GM18951 (cell line): Measurements from ENCODE around the gene CACNA1A.
"Not testable (repeated sequence)": the region's sequence is repeated elsewhere in the genome, so short reads cannot be mapped to it uniquely, and the experiment has no call there.

ENCODE experiments used
- POLR2A ChIP-seq: IDR thresholded peaks from 4 replicates; pipeline ENCODE4 v1.6.1; 2011; ENCODE audit warnings: mild to moderate bottlenecking; ENCODE audit not compliant: insufficient read length, insufficient read depth; ENCODE audit errors: extremely low read depth
- in situ Hi-C: fragments of 300-500 bp; cut with MboI; formaldehyde crosslinking; loops from one replicate; pipeline ENCODE4 v1.12.0; 2022; ENCODE audit warnings: low sequenced_read_pairs, mixed read lengths, inconsistent platforms; ENCODE audit not compliant: unreplicated experiment

The CACNA1A gene

DNA sequence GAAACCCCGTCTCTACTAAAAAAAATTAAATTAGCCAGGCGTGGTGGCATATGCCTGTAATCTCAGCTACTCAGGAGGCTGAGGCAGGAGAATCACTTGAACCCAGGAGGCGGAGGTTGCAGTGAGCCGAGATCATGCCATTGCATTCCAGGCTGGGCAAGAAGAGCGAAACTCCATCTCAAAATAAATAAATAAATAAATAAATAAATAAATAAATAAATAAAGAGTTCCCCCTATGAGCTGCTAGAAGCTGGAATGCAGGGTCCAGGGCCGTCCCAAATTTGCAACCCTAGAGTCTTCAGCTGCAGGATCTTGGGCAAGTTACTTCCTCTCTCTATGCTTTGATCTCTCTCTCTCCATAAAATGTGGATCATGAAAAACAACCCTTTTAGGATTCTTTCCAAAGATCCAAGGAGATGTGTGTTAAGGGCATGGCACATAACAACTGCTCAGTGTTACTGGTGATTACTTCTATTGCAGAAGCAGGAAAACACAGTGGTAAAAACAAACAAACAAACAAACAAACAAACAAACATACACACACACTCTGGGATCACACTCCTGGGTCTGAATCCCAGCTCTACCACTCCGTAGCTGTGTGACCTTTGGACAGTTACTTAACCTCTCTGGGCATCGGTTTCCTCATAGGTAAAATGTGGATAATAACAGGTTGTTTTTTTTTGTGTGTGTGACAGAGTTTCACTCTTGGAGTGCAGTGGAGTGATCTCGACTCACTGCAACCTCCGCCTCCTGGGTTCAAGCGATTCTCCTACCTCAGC, 78.8 kb downstream of the CACNA1A start:
- no peak for TF ChIP-seq POLR2A
- in situ Hi-C loops, result no loop called here

DNA sequence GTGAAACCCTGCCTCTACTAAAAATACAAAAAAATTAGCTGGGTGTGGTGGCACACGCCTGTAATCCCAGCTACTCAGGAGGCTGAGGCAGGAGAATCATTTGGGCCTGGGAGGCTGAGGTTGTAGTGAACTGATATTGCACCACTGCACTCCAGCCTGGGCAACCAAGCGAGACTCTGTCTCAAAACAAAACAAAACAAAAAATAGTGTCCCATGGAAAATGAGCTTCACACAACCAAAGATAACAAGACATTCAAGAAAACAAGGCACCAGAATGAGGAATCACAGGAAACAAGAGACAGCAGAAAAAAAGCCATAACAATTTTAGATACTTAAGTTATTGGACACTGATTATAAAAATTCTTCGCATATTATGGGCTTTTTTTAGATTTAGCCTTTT, 80.4 kb downstream of the CACNA1A start:
- in situ Hi-C loops, result not testable (repeated sequence)

DNA sequence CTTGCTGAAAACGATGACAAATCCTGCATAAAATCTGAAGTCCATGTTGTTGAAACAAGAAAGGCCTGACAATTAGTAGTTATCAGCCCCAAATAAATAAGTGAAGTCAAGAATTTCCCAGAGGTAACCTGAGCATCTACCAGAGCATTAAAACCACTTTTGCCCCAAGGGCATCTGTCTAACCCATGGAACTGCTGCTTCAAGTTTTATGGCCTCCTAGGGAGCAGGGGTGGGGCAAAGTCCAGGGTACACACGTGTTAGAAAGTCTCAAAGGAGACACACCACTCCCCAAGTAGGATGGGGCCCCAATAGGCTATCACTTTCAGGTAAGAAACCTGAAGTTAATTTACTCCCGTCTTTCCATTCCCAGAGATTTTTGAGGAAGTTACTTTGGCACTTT, 81.1 kb downstream of the CACNA1A start:
- in situ Hi-C loops, result no loop called here
- no peak for TF ChIP-seq POLR2A

DNA sequence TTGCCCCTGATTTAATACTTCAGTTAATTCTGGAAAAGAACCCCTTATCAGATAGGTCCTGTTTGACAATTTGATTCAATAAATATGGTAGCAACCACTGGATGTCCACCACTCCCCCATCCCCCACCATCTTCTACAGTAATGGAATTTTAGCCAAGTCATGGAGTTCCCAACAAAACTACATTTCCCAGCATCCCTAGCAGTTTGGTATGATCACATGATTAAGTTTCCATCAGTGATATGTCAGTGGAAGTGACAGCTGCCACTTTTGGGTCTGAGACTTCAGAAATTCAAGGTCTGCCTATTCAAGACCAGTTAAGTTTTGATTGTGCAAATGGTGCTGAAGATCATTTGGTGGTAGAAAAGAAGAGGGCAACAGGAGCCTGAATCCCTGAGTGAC, 85.5 kb downstream of the CACNA1A start:
- TF ChIP-seq POLR2A, result no peak
- in situ Hi-C loops, result no loop called here

DNA sequence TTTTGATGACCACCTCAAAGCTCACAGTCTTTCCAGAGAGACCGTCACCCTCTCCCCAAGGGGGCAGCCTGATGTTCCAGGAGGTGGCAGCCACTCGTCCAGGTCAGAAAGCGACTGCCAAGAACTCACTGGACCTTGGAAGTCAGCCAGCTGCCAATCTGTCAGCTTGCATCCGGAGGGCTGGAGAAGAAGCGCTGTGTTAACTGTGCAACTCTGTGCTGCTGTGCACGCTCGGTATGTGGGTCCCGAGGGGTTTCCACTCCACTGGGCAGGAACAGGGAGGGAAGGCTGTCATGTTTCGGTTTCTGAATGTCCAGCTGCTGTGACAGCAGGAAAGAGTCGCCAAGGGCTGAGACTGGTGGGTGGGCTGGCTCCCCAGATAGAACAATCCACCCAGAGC, 89.2 kb downstream of the CACNA1A start:
- TF ChIP-seq POLR2A, result no peak
- in situ Hi-C loops, result no loop called here

DNA sequence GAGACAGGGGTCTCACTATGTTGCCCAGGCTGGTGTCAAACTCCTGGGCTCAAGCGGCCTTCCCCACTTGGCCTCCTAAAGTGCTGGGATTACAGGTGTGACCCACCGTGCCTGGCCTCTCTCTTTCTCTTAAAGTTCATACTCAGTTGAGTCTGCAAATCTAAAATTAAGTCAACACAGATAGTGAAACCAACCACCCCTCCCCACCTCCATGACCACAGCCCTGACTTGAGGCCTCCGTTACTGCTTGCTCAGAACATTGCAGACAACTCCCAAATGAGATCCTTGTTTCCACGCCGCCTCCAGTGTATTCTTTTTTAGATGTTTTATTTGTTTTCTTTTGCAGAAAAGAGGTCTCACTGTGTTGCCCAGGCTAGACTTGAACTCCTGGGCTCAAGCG, 94.4 kb downstream of the CACNA1A start:
- in situ Hi-C loops, result no loop called here
- TF ChIP-seq POLR2A, result no peak

DNA sequence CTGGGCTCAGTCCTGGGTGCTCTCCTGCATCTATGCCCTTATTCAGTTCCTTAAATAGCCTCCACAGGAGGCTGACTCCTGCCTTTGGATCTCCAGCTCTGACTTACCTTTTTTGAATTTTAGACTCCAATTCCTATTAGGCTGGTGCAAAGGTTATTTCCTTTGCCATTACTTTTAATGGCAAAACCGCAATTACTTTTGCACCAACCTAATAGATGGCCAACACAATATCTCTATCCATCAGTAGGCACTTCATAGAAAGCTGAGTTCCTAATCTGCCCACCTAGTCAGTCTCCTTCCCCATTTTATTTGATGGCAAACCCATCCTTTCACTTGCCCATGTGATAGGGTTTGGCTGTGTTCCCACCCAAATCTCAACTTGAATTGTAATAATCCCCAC, 95.3 kb downstream of the CACNA1A start:
- in situ Hi-C loops, result no loop called here

DNA sequence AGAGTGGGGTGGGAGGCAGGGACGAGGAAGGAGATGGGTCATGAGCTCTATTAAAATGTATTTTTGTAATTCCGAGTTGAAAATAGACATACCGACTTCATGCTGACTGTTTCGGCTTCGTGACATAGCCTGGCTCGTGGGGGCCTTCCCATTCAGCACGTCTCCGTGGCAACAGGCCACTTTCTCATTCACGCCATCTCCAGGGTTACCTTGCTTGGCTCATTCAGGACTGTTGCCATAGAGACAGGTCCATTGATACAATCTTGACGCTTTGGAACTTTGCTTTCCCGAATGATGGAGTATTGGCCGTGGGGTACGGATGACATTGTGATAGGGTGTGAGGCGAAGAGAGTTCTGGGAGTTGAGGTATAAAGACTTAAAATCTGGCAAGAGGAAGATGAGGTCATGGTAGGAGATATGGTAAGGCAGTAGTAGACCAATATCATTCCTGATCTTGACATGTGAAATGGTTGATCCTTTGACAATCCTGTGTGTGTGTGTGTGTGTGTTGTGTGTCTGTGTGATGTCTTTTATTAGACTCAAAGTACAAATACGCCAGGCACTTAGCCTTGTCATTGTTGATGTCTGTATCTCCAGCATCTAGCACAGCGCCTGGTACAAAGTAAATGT, 97.3 kb downstream of the CACNA1A start:
- no peak for TF ChIP-seq POLR2A
- in situ Hi-C loops, result no loop called here

More for the DNA sequence above, 95.3 kb downstream of the CACNA1A start:
- TF ChIP-seq POLR2A, result no peak

DNA sequence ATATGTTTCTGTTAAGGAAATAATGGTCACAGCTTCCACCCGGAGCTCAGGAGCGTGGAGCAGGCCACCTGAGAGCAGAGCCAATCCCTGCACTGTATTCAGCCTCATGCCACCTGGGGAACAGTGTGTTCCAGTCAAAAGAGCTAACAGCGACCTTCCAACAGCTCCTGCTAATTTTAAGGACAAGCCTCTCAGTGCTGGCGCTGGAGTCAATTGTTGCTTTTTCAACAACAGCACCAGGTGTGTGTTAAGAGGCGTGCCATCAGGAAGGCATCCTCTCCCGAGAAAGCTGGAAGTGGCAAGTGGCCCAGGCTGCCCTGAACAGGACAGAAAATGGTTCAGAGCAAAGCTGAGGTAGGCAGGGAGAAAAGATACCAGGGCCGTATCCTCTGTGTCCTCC, 102.0 kb downstream of the CACNA1A start:
- no peak for TF ChIP-seq POLR2A
- in situ Hi-C loops, result no loop called here

DNA sequence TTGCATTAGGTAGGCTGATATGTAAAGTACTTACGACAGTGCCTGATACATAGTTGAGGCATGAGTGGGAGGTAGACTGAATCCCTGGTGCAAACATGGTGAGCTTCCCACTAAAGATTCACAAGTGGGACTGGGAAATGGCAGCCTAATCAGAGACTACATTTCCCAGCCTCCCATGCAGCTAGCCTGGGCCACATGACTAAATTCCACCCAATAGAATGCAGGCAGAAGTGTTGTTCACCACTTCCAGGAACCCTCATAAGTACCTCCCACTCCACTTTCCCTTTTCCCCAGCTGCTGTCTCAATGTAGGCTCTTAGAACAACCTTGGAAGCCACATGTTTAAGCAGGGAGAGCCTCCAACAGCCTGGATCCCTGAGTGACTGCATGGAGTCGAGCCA, 104.9 kb downstream of the CACNA1A start:
- no peak for TF ChIP-seq POLR2A
- in situ Hi-C loops, result no loop called here

DNA sequence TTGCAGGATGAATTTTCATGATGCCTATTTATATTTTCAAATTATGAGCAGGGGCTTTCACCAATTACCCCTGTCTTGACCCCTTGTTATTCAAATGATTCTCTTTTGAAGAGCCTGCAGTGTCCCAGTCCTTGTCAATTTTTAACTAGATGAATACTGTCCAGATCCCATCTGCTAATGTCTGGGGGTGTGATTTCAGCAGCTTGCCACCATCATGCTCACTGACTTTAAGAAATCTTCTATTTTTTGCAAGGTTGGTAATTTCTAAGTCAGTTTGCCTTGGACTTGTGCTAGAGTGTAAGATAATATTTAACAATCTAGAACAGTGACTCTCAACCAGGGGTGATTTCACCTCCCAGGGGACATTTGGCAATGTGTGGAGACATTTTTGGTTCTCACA, 106.0 kb downstream of the CACNA1A start:
- in situ Hi-C loops, result no loop called here
- TF ChIP-seq POLR2A, result no peak

DNA sequence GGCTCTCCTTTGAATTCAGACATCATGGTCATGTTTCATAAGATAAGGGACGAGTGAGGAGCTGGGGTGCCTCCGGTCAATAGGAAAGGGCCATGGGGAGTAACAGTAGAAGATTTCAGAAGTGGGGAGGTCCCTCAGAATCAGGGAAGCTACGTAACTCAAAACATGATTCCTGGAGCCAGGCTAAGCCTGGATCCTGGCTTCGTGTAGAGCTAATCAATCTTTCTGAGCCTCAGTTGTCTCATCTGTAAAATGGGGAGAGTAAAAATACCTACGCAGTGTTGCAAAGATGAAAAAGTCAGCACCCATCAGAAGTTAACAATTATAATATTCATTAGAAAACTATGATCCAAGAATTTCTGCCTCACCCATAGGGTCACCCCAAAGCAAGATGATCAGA, 106.5 kb downstream of the CACNA1A start:
- in situ Hi-C loops, result no loop called here
- TF ChIP-seq POLR2A, result no peak

DNA sequence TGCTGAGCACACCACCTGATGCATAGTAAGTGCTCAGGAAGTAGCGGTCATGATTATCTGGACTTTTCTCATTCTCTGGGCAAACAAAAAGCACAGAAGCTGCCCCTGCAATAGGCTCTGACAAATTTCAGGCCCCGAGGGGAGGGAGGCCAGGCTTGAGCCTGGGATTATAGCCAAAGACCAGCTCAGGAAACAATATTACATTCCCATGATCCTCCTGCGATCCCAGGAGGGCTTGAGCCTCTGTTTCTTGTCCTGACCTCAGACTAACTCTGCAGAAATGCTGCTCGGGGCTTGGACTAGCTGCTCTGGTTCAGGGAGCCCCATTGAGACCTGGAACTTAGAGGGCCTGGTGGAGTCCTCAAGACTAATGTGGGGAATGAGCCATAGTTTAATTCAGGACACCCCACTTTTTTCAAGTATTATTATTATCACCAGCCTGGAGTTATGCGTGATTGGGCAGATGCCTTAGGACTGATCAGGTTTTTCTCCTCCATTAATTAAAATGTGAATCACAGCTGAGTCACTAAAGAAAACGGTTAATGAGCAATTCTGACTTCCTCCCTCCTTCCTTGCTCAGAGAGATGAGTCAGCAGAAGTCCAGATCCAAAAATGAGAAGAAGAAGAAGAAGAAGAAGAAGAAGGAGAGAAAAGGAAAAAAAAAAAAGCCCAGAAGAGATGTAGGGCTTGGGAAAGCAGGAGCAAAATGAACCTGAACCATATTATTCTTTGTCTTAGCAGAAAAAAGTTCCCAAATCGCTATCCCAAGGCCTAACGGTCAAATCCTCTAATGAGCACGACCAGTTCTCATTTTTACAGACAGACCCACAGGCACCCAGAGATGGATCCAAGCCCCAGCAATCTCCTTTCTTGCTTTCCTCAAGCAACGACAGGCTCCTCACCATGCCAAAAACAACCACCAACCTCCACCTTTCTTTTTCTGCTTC, 107.2 kb downstream of the CACNA1A start:
- no peak for TF ChIP-seq POLR2A
- in situ Hi-C loops, result no loop called here
